ENCODE results near the gene RGS8.

Gene RGS8

DNA sequence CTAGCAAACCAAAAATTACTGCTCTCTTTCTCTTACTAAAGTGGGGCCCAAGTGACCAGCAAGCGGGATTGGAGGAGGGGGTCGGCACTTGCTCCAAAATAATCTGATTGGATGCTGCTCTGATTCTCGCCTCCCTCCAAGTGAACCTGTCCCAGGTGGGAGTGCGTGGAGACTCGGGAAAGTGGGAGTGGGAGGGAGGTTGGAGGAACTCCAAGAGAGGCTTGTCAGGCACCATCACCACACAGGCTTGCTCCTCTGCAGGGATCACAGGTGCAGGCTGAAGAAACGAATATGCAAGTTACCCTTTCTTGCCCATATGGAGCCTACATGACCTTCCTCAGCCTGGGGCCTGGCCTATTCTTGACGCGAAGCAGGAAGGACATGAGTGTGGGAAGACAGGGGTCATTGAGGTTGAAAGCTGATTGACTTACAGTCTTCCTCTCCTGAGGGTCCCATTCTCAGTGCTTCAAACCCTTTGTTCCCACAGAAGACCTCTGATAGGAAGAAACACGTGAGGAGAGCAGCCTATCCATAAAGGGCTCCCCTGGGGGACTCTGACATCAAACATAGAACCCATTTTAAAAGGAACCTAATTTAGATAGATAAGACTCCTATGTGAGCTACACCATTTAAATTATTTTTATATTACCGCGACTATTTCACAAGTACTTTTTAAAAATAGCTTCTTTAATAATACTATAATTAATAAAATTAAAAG, 14.2 kb downstream of the RGS8 start:
- H3K27ac ChIP-seq, result no peak overlapping the region
- no peak for TF ChIP-seq CTCF (conservative IDR thresholded peaks at IDR 0.05)

- H3K27ac ChIP-seq, result no peak overlapping the region
- TF ChIP-seq CTCF (conservative IDR thresholded peaks at IDR 0.05), result no peak
Measured at GRCh38 chr1:182669266-182669665, 15.1 kb downstream of the RGS8 start.

GRCh38 chr1:182668521-182669054, 15.8 kb downstream of the RGS8 start:
- H3K27ac ChIP-seq, result no peak overlapping the region
- no peak for TF ChIP-seq CTCF (conservative IDR thresholded peaks at IDR 0.05)

DNA sequence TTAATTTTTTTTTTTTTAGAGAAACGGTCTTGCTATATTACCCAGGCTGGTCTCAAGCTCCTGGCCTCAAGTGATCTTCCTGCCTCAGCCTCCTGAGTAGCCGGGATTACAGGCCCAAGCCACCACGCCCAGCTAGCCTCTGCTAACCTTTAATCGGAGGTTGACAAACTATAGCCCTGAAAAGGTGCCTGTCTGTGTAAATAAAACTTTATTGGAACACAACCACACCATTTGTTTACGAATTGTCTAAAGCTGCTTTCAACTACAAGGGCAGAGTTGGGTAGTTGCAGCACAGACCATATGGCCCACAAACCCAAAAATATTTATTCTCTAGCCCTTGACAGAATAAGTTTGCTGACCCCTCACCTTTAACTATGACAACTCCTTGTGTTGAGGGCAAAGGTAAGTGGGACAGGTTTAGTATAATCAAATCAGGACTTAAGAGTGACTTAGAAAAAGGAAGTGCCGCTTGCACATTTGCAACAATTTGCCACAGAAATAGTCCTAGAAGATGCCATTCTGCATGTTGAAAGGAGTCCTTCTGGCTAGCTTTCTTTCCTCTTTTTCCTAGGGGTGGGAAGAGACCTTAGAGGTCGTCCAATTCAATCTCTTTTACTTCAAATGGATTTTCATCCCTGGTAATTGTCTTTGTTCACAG, 16.4 kb downstream of the RGS8 start:
- H3K27ac ChIP-seq, result no peak overlapping the region
- no peak for TF ChIP-seq CTCF (conservative IDR thresholded peaks at IDR 0.05)

- no peak for TF ChIP-seq CTCF (conservative IDR thresholded peaks at IDR 0.05)
- no peak overlapping the region for H3K27ac ChIP-seq
Measured at GRCh38 chr1:182666706-182667105, 17.7 kb downstream of the RGS8 start.

DNA sequence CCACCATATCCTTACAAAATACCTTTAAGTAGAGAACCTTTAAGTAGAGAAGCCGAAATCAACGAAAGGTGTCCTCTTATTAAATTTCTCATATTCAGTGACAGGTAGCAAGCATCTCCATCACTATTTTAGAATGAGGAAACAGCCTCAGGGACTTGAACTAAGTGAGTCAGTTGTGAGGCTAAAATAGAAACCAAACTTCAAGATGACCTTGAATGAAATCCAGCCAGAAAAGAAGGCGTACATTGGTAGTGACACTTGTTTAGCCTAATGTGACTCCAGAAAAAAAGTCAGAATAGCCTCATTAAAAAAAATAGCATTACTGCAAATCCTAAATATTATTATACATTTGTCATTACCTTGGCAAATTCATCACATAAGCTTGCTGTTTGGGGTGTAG, 20.1 kb downstream of the RGS8 start:
- TF ChIP-seq CTCF (conservative IDR thresholded peaks at IDR 0.05), result no peak
- no peak overlapping the region for H3K27ac ChIP-seq

DNA sequence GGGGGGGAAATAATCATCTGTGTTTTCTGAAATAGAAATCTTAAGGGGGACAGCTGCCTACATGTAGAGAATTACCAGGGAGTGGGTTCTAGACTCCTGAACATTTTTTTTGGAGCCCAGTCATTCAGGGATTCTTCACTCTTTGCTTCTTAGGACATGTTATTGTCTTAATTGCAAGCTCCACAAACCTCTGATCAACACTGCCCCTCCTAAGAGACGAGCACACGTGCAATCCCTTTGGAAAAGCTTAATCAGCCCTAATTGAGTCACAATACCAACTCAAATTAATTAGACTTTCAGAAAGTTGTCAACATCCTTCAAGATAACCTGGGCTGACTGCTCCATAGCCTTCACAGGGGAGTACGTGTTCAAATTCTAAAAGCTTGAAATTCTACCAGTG, 21.4 kb downstream of the RGS8 start:
- no peak for TF ChIP-seq CTCF (conservative IDR thresholded peaks at IDR 0.05)
- H3K27ac ChIP-seq, result no peak overlapping the region

Data from VCaP (cell line).